Measurements from ENCODE around the gene OPRL1. TPM values are rescaled to one million over a fixed set of nuclear protein-coding genes. Genes with fewer than 3 reads are reported as not detected.
"Not testable (repeated sequence)": the region's sequence is repeated elsewhere in the genome, so short reads cannot be mapped to it uniquely, and the experiment has no call there.

OPRL1 gene
- total RNA-seq, 2 donors from 2014 or later, result 0.48 to 0.56 TPM

- Mint-ChIP-seq H3K4me3 (peak overlapping the region; percentile 91), H3K4me1 (no peaks in the 10 kb centered on the region), H3K27ac (peak overlapping the region; percentile 87), H3K9me3 (no peaks in the 10 kb centered on the region), H3K27me3 (no peaks in the 10 kb centered on the region), H3K36me3 (ENCODE audit: low read depth) (peaks cover 20% of the 10 kb centered on the region)
- ATAC-seq (replicated peaks), result no peak
These were observed 979 bp upstream of the OPRL1 start for GRCh38 chr20:64078934-64079272.

GRCh38 chr20:64079273-64080012 lies 439 bp upstream of the OPRL1 start, which contains the start of gene RGS19:
RGS19 (minus strand) TSS chr20:64079518; CDS start chr20:64076886, 2,632 bp downstream.
- Mint-ChIP-seq H3K9me3 (no peaks in the 10 kb centered on the region), H3K4me3 (peak within 1 kb of the TSS; percentile 91), H3K27me3 (peaks cover 3% of the 10 kb centered on the region), H3K36me3 (ENCODE audit: low read depth) (peaks cover 15% of the 10 kb centered on the region), H3K27ac (peak within 1 kb of the TSS; percentile 87), H3K4me1 (no peaks in the 10 kb centered on the region)
- peak; percentile 63 for ATAC-seq (replicated peaks)

- no peak overlapping the region for H3K27ac Mint-ChIP-seq
- no peak for ATAC-seq (replicated peaks)
- H3K9me3 Mint-ChIP-seq, result no peaks in the 10 kb centered on the region
- H3K27me3 Mint-ChIP-seq, result peaks cover 3% of the 10 kb centered on the region
- no peaks in the 10 kb centered on the region for H3K4me1 Mint-ChIP-seq
- H3K36me3 Mint-ChIP-seq (ENCODE audit: low read depth), result peaks cover 7% of the 10 kb centered on the region
- H3K4me3 Mint-ChIP-seq, result peak overlapping the region; percentile 71
These were observed 1.1 kb downstream of the OPRL1 start for GRCh38 chr20:64080813-64081623.

GRCh38 chr20:64081624-64081964 lies 1.7 kb downstream of the OPRL1 start:
- no peak for ATAC-seq (replicated peaks)
- Mint-ChIP-seq H3K27me3 (peaks cover 3% of the 10 kb centered on the region), H3K9me3 (no peaks in the 10 kb centered on the region), H3K27ac (no peak overlapping the region), H3K4me1 (no peaks in the 10 kb centered on the region), H3K36me3 (ENCODE audit: low read depth) (peaks cover 6% of the 10 kb centered on the region), H3K4me3 (peak overlapping the region; percentile 75)

- ATAC-seq (replicated peaks), result no peak
These were observed 2.3 kb downstream of the OPRL1 start for GRCh38 chr20:64082126-64082731.

GRCh38 chr20:64082820-64083377 lies 3.0 kb downstream of the OPRL1 start:
- Mint-ChIP-seq H3K4me1 (no peaks in the 10 kb centered on the region), H3K9me3 (no peaks in the 10 kb centered on the region), H3K27ac (no peak overlapping the region), H3K4me3 (peak overlapping the region; percentile 75), H3K27me3 (peaks cover 3% of the 10 kb centered on the region), H3K36me3 (ENCODE audit: low read depth) (peaks cover 2% of the 10 kb centered on the region)
- ATAC-seq (replicated peaks), result no peak

More at GRCh38 chr20:64082126-64082731, 2.3 kb downstream of the OPRL1 start:
- no peaks in the 10 kb centered on the region for H3K4me1 Mint-ChIP-seq
- no peak overlapping the region for H3K27ac Mint-ChIP-seq
- H3K27me3 Mint-ChIP-seq, result peaks cover 3% of the 10 kb centered on the region
- peaks cover 6% of the 10 kb centered on the region for H3K36me3 Mint-ChIP-seq (ENCODE audit: low read depth)
- no peaks in the 10 kb centered on the region for H3K9me3 Mint-ChIP-seq
- peak overlapping the region; percentile 75 for H3K4me3 Mint-ChIP-seq

- H3K36me3 Mint-ChIP-seq (ENCODE audit: low read depth), result no peaks in the 10 kb centered on the region
- peaks cover 3% of the 10 kb centered on the region for H3K27me3 Mint-ChIP-seq
- H3K4me1 Mint-ChIP-seq, result no peaks in the 10 kb centered on the region
- H3K27ac Mint-ChIP-seq, result no peak overlapping the region
- peak overlapping the region; percentile 75 for H3K4me3 Mint-ChIP-seq
- ATAC-seq (replicated peaks), result peak; percentile 63
- no peaks in the 10 kb centered on the region for H3K9me3 Mint-ChIP-seq
These were observed 3.5 kb downstream of the OPRL1 start for GRCh38 chr20:64083378-64083803.

- no peaks in the 10 kb centered on the region for H3K9me3 Mint-ChIP-seq
- H3K4me1 Mint-ChIP-seq, result no peaks in the 10 kb centered on the region
- H3K4me3 Mint-ChIP-seq, result peak within 1 kb of the TSS; percentile 79
- no peaks in the 10 kb centered on the region for H3K36me3 Mint-ChIP-seq (ENCODE audit: low read depth)
- no peak within 1 kb of the TSS for H3K27ac Mint-ChIP-seq
- H3K27me3 Mint-ChIP-seq, result peaks cover 3% of the 10 kb centered on the region
- no peak for ATAC-seq (replicated peaks)
These were observed 4.2 kb downstream of the OPRL1 start, which contains the start of gene LKAAEAR1 for GRCh38 chr20:64083804-64084684. LKAAEAR1 (minus strand) TSS chr20:64084398; CDS start chr20:64084219, 179 bp downstream.

- Mint-ChIP-seq H3K27ac (no peak overlapping the region), H3K36me3 (ENCODE audit: low read depth) (no peaks in the 10 kb centered on the region), H3K4me1 (no peaks in the 10 kb centered on the region), H3K27me3 (peaks cover 3% of the 10 kb centered on the region), H3K9me3 (no peaks in the 10 kb centered on the region), H3K4me3 (peak overlapping the region; percentile 79)
- ATAC-seq (replicated peaks), result no peak
These were observed 4.8 kb downstream of the OPRL1 start for GRCh38 chr20:64084685-64085152.

- H3K27me3 Mint-ChIP-seq, result peaks cover 3% of the 10 kb centered on the region
- no peak overlapping the region for H3K27ac Mint-ChIP-seq
- H3K9me3 Mint-ChIP-seq, result no peaks in the 10 kb centered on the region
- H3K36me3 Mint-ChIP-seq (ENCODE audit: low read depth), result no peaks in the 10 kb centered on the region
- no peak for ATAC-seq (replicated peaks)
- no peak overlapping the region for H3K4me3 Mint-ChIP-seq
- H3K4me1 Mint-ChIP-seq, result no peaks in the 10 kb centered on the region
These were observed 6.9 kb downstream of the OPRL1 start for GRCh38 chr20:64086801-64087200.

- H3K36me3 Mint-ChIP-seq (ENCODE audit: low read depth); H3K27me3 Mint-ChIP-seq; H3K4me1 Mint-ChIP-seq; H3K4me3 Mint-ChIP-seq; ATAC-seq (replicated peaks); H3K27ac Mint-ChIP-seq; H3K9me3 Mint-ChIP-seq: not testable (repeated sequence)
These were observed 7.4 kb downstream of the OPRL1 start for GRCh38 chr20:64087226-64087825.

- H3K4me1 Mint-ChIP-seq; H3K36me3 Mint-ChIP-seq (ENCODE audit: low read depth); H3K4me3 Mint-ChIP-seq; H3K27ac Mint-ChIP-seq; ATAC-seq (replicated peaks); H3K27me3 Mint-ChIP-seq; H3K9me3 Mint-ChIP-seq: not testable (repeated sequence)
These were observed 8.7 kb downstream of the OPRL1 start for GRCh38 chr20:64088586-64088985.

GRCh38 chr20:64090165-64090564 lies 10.3 kb downstream of the OPRL1 start:
- Mint-ChIP-seq H3K4me1 (no peaks in the 10 kb centered on the region), H3K4me3 (no peak overlapping the region), H3K27ac (no peak overlapping the region), H3K9me3 (no peaks in the 10 kb centered on the region), H3K27me3 (no peaks in the 10 kb centered on the region), H3K36me3 (ENCODE audit: low read depth) (no peaks in the 10 kb centered on the region)
- no peak for ATAC-seq (replicated peaks)
